Cardiac septum (tissue), 1 donor: ENCODE data around the gene AGTRAP. TPM values are rescaled to one million over a fixed set of nuclear protein-coding genes. Genes with fewer than 3 reads are reported as not detected.

Source experiments
- DNase-seq: peaks from one replicate; pipeline ENCODE4 v3.0.0-alpha.2; 2020; ENCODE audit warnings: low spot score
- intact Hi-C: fragments of 100-400 bp; cut with DNase I; formaldehyde crosslinking; loops from one replicate; pipeline ENCODE4 v1.14.0; 2022
- total RNA-seq: library from RNA; stranded (reverse); fragmentation: NEBNext Ultra II Directional; extraction: Animal tissue kit (Norgen Biotek cat#: 25700); gene quantifications from one replicate; pipeline ENCODE4 v1.2.1, GENCODE V29; 2021
- donor health status: DM: no; HTN: no; CAD: no.

AGTRAP gene
- total RNA-seq, 1 donor from 2014 or later = 17.4 TPM

DNA sequence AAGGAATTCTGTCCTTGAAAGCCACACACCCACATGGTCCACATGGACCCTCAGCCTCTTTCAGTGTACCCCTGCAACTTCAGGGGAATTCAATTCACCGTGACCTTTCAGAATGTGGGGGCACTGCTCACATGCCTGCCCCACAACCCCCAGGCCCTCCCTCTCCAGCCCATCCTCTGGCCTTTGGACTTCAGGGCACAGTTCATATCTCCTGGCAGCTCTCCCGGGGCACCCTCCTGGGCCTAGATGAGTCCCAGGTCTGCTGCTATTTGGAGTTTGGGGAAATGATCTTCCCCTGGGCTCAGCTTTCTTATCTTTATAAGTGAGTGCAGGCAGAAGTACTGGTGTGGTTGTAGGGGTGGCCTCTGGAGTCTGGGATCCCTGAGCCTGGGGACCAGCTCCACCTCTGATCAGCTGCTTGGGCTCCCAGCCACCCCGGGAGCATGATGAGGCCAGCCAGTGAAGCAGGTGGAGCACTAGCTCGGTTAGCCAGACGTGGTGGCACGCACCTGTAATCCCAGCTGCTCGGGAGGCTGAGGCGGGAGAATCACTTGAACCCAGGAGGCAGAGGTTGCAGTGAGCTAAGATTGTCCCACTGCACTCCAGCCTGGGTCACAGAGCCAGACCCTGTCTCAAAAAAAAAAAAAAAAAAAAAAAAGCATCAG lies 41.9 kb downstream of the AGTRAP start:
- intact Hi-C loops = loop anchor here (5.0 kb wide), 1 partner anchor 35 kb away; no protein-coding TSS in a partner anchor
- DNase-seq = no peak

DNA sequence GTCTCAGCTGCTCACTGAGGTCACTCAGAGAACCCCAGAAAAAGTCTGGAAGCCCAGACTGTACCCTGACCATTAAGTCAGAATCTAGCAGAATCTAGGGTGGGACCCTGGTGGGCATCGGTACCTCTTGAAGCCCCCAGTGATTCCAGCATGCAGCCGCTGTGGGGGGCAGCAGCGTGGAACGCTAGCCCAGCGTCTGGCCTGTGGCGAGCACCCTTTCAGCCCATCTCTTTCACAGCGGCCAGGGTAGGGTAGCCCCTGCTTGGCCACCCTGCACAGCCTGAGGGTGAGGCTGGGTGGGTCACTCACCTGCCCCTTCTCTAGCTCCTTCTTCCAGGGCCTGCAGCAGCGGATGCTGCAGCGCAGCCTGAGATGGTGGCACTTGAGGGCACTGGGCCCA lies 42.4 kb downstream of the AGTRAP start:
- no peak for DNase-seq

DNA sequence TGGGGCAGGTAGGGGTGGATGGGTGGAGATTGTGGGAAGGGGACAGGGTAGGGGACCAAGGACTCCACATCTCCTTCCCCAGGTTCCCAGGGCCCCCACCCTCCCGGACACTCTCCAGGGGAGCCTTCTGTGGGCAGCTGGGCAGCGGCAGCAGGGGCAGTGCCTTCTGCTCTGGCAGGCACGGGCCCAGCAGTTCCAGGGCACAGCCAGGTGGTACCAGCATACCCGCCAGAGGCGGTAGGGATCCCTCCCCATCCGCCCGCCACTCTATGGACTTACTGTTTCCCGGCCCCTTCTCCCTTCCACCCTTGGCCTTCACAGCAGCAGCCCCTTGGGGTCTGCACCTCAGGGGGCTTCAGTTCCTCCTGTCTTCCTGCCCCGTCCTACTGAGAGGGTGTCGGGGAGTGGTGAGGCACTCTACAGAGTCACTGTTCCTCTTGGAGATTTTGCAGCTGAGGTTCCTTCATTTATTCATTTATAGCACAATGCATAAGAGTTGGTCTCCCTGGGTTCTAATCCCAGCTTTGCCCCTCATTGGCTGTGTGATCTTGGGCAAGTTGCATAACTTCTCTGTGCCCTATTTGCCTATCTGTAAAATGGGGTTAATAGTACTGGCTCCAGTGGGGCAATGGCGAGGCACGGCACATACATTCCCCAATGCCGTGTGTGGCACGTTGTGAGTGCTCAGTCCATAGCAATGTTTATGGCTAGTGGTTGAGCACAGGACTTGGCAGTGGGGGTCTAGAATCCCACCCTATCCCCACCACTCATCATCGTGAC lies 43.1 kb downstream of the AGTRAP start:
- intact Hi-C loops = loop anchor here (5.0 kb wide), 1 partner anchor 33 kb away; no protein-coding TSS in a partner anchor
- no peak for DNase-seq

More for the DNA sequence above, 42.4 kb downstream of the AGTRAP start:
- intact Hi-C loops = loop anchor here (5.0 kb wide), 1 partner anchor 34 kb away; no protein-coding TSS in a partner anchor

DNA sequence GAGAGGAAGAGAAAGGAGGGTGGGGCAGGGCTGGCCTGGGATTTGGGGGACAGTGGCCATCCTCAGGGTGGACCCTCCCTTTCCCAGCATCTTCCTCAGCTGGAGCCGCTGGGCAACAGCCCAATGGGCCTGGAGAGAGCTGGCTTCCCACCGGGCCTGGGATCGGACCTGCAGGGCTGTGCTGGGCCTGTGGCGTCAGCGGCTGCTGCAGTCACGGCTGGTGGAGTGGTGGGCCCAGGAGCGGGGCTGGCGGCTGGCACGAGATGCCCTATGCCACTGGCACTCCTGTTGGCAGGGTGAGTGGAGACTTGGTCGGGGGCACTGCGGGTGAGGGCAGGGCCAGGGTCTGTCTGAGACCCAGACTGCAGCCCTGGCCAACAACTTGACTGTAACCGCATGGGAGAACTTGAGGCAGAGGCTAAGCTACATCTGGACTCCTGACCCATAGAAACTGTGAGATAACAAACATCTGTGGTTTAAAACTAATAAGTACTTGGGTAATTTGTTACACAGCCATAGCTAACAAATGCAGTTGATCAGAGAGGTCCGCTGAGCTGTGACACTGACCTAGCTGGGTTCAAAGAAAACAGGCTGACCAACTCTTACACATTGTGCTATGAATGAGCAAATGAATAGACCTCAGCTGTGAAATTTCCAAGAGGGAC lies 43.9 kb downstream of the AGTRAP start:
- no peak for DNase-seq
- intact Hi-C loops = loop anchor here (5.0 kb wide), 1 partner anchor 32 kb away; no protein-coding TSS in a partner anchor

DNA sequence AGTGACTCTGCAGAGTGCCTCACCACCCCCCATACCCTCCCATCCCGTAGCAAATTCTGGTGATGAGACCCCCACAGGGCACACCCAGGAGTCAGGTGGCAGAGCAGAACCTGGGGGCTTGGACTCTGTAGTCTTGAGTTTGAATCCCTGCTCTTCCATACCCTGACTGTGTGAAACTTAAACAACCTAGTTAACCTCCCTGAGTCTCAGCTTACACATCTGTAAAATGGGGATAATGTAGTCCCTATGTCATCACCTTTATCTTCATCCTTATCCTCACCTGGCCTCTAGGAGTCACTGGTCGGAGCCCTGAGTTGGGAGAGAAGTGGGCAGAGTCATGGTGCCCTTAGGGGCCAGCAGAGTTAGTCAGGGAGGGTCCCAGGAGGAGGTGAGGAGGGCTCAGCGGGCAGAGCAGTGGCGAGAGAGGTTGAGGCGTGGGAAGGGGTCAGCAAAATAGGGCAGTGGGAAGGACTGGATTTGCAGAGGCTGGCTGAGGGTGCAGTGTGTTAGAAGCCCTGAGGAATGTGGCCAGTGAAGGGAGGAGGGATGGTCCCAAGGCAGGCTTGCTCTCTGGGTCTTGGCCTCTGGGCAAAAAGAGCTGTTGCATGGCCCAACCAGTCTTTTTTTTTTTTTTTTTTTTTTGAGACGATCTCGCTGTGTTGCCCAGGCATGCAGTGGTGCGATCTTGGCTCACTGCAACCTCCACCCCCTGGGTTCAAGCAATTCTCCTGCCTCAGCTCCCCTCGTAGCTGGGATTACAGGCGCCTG lies 44.6 kb downstream of the AGTRAP start:
- intact Hi-C loops = no loop called here
- DNase-seq = no peak

DNA sequence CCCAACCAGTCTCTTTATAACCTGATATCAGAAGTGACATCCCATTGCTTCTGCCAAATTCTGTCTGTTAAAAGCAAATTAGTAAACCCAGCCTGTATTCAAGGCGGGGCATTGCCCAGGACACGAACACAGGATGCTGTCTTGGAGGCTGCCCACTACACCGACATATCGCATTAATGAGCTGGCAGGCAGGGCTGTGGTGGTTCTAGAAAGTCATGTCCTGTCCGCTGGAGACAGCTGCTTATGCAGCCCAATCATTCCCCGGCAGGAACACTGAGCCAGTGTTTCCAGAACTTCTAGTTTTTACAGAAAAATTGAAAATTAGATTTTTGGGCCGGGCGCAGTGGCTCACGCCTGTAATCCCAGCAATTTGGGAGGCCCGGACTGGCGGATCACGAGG lies 45.4 kb downstream of the AGTRAP start:
- no peak for DNase-seq
- intact Hi-C loops = no loop called here

DNA sequence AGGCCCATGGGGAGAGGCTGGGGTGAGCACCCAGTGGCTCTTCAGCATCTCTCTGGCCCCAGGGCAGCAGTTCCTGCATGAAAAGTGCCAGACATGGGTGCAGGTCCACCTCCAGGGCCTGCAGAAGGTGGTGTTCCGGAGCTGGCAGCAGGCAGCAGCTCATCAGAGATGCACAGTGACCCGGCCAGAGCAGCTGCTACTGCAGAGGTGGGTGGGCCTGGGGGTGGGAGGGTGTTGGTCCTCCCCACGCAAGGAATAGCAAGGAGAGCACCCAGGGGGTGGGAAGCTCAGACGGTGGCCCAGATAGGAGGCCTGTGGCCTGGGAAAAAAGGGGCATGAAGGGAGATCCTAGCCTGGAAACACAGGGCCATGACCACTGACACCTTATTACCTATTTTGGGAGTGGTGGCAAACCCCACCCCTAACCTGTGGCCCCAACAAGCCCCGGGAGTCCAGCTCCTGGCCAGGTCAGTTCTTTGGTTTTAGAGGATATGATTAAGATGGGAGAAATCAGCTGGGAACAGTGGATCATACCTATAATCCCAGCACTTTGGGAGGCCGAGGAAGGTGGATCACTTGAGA lies 46.3 kb downstream of the AGTRAP start:
- intact Hi-C loops = no loop called here
- DNase-seq = no peak

DNA sequence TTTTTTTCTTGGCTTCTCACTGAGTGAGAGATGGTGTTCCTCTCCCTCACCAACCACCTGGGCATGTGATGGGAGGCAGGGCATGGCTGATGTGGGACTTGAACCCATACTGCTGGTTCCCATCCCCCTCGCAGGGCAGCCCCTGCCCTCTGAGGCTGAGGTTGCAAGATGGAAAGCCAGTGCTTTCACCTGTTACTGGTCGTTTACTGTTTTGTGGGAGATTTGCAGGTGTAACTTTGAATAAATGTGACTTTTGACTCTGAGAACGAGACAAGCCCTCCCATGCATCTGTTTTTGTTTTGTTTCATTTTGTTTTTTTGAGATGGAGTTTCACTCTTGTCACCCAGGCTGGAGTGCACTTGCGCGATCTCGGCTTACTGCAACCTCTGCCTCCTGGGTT lies 47.6 kb downstream of the AGTRAP start:
- intact Hi-C loops = no loop called here
- DNase-seq = no peak

DNA sequence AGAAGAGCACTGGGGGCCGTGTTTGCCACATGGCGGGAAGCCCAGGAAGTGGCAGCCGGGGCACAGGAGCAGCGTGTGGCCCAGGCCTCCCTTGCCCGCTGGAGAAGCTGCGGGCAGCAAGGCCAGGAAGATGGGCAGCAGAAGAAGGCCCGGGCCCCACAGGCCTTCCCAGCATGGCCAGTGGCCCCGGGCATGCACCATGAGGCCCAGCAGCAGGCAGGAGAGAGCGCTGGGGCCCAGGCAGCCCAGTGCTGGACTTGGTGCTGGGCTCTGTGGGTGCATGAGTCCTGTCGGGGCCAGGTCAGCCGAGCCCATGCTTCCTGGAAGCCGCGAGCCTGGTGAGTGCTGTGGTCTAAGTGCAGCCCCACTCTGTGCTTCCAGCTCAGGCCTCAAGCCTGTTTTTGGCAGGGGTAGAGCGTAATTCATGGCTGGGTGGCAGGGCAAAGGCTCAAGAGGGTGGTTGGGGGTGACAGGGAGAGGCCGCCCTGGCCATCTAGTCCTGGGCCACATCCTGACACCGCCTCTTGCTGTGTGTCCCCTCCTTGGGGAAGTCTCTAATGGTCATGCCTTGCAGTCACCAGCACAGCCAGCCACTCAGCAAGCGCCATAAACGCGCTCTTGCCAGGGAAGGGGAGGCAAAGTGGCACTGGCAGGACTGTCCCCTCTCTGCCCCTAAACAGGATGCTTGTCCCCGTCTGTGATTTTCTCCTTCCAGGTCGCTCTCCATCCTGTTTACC lies 48.5 kb downstream of the AGTRAP start:
- intact Hi-C loops = no loop called here
- no peak for DNase-seq

DNA sequence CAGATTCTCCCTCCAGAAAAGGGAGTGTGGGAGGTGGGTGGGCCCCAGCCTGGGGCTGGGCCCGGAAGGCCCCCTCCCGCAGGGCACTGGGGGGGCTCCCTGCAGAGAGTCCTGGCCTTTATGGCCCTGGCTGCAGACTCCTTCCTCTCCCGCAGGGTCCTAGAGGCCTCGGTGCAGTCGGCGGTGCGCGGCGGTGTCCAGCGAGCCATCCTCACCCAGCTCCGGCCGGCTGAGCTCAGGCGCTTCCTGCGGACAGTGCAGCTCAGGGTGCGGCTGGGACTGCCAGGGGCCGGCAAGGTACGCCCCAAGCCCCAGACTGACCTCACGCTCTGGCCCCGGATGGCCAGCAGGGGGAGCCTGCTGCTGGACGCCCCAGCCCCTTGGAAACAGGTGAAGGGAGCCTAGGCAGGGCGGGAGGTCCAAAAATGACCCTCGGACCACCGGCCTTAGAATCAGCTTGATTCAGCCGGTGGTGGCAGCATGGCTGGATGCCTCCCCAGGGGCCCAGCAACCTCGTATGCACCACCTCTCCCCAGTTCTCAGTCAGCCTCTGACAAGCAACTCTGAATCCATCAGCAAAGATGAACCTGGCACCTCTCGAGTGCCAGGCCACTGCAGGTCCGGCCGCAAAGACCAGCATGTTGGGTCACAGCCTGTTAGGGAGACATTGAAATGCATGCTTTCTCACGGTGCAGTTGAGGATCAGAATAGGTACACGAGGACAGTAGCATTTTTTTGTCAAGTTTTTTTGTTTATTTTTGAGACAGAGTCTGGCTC lies 49.2 kb downstream of the AGTRAP start:
- DNase-seq = peak; percentile 90
- intact Hi-C loops = loop anchor here (1.0 kb wide), 1 partner anchor 49 kb away; the partner anchor contains the start of gene AGTRAP

DNA sequence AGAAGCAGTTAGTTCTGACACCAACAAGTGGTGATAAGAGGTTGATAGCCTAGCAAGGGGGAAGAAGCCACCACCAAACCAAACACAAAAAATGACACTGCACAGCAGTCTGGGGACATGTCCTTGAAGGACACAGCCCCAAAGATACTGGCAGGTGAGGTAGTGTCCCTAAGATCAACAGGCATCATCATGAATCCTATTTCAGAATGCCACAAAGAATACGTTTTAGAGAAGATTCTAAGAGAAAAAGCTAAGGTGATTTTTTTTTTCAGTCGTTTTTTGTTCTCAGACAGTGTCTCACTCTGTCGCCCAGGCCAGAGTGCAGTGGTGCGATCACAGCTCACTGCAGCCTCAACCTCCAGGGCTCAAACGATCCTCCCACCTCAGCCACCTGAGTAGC lies 50.2 kb downstream of the AGTRAP start:
- DNase-seq = no peak
- intact Hi-C loops = no loop called here

DNA sequence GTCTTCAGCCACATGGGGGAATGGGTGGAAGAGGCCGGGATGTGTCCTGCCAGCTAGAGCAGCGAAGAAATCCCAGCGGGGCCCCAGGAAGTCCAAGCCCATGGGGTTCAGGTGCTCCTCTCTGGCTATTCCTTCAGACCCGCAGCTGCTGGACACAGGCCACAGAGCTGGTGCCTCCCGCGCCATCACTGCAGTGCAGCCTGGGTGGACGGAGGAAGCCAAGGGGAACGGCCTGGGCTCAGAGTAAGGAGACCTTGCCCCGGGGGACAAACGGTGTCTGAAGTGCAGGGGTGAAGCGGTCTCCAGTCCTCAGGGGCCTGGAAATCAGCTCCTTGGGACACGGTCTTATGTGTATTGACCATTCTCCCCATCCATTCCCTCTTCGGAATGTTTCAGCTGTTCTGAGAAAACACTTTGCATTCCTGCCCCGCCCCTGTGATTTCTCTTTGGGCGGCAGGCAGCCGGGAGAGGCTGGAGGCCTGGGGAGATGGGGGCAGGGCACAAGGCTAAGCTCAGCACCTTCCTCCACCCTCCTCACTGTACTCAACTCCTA lies 51.4 kb downstream of the AGTRAP start:
- intact Hi-C loops = loop anchor here (1.0 kb wide), 1 partner anchor 18 kb away; the partner anchor contains the start of gene MTHFR
- DNase-seq = no peak

DNA sequence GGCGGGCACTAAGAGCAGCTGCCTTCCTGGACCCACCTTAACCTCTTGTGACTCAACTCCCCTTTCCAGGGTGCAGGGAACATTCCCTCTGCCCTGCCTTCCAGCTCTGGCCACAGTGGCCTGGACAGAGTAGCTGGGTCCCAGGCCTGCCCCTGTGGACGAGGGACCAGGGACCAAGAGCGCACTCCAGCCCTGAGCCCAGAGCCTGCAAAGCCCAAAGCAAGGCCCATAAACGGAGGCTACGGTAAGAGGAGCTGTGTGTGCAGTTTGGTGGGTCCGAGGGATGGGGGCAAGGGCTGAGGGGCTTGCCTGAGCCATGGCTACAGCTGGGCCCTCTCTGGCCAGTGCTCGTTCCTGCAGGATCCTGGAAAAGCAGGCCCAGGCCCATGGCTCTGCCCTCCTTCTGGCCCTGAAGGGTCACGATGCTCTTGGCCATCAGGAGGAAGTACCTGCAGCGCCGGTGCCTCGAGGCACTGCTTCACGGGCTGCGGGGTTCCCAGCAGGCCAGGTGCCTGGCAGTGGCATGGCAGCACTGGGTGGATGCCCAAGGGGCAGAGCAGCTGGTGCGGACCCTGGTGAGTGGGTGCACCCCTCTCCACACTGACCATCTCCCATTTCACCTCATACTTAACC lies 52.0 kb downstream of the AGTRAP start:
- intact Hi-C loops = loop anchor here (1.0 kb wide), 1 partner anchor 17 kb away; the partner anchor contains the start of gene MTHFR
- DNase-seq = no peak

DNA sequence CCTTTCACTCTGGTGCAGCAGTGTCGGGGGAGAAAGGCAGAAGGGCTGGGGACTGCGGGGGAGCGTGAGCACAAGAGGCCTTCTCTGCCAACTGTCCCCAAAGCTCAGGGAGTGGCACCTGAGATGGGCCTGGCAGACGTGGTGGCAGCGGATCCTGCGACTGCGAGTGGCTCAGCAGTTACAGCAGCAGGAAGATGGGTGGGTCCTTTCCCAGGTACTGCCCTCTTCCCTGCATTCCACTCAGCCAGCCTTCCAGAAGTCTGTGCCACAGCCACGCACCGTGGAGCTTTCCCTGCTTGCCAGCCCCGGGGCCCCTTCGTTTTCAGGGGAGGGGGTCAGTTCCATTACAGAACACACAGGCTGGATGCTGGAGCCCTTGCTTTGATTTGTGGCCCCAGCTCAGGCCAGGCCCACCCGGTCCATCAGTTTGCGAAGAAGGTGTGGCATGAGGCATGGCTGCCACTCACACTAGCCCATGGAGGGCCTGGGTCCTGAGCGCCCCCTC lies 52.7 kb downstream of the AGTRAP start:
- intact Hi-C loops = no loop called here

DNA sequence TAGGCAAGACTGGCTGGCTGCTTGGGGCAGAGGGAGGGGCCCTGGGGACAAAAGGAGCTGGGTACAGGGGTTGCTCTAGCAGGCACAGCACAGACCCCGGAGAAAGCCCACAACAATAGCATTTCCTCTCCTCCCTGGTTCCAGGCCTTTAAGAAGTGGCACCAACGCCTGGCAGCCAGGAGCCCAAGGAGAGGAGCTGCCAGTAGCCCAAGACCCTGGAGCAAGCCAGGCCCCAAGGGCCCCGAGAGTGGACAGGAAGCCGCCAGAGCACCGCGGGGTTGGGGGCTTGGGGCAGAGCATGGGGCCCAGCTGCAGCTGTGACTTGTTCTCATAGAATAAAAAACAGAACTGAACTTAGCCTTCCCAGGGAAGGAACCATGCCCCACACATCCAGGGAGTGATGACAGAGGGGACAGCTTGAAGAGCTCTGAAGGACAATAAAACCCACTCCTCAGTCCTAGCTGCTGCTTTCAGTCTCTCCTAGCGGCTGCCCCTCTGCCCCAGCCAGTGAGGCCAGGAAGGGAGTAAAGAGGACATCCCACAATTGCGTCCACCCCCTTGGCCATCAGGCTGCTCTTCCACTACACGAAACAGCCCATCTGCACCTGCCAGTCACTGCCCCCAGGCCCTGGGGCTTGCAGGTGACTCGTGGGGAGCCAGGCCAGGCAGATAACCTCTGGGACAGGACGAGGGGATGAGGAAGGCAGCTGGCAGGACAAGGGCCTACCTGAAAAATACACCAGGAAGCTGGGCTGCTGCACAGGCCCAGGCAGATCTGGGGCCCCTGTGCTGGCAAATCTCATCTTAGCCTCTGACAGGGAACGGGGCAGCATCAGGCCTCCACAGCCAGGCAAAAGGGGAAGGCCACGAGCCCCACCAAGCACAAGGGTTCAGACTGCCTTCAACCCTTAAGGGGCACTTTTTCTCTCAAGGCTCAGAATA lies 53.5 kb downstream of the AGTRAP start:
- DNase-seq = no peak
- intact Hi-C loops = loop anchor here (1.0 to 2.0 kb wide), 2 partner anchors 17 to 97 kb away; partner anchors contain the start of gene CLCN6

More for the DNA sequence above, 52.7 kb downstream of the AGTRAP start:
- DNase-seq = no peak
